Brain microvascular endothelial cell (primary cell): ENCODE results near the gene SKOR1.

Experiments used
- DNase-seq: peaks from one replicate; pipeline ENCODE4 v3.0.0-alpha.2; 2020
- H3K27ac ChIP-seq: fragments of 250-450 bp; sonication (Bioruptor Pico); 2 replicates; pipeline ENCODE4 v1.5.1; 2020; ENCODE audit warnings: mild to moderate bottlenecking, moderate library complexity
- H3K27me3 ChIP-seq: fragments of 250-450 bp; sonication (Bioruptor Pico); replicated peaks from 2 replicates; pipeline ENCODE4 v1.5.1; 2020; ENCODE audit warnings: mild to moderate bottlenecking
- H3K36me3 ChIP-seq: fragments of 250-450 bp; sonication (Bioruptor Pico); replicated peaks from 2 replicates; pipeline ENCODE4 v1.5.1; 2020; ENCODE audit warnings: mild to moderate bottlenecking
- H3K4me3 ChIP-seq: 2 replicates; pipeline ENCODE4 v1.5.1; 2011; ENCODE audit warnings: low read depth, mild to moderate bottlenecking, control low read depth, low read length, moderate library complexity
- CTCF ChIP-seq: IDR thresholded peaks from 2 replicates; pipeline ENCODE4 v1.5.1; 2011; ENCODE audit warnings: low read depth, mild to moderate bottlenecking, moderate library complexity, low read length, control low read depth, inconsistent platforms; ENCODE audit errors: missing control alignments
- in situ Hi-C: cut with HindIII; loops from 2 replicates; pipeline ENCODE4 v1.10.0; 2017; ENCODE audit warnings: low sequenced_read_pairs, low pct_ligation_motif_present

The SKOR1 gene

GRCh38 chr15:67784090-67784781 is 41.1 kb upstream of the SKOR1 start:
- Histone ChIP-seq H3K4me3 (no peak overlapping the region), H3K36me3 (no peaks in the 10 kb centered on the region), H3K27me3 (no peaks in the 10 kb centered on the region), H3K27ac (no peak overlapping the region)
- no peak for TF ChIP-seq CTCF
- no peak for DNase-seq
- in situ Hi-C loops = no loop called here

DNA sequence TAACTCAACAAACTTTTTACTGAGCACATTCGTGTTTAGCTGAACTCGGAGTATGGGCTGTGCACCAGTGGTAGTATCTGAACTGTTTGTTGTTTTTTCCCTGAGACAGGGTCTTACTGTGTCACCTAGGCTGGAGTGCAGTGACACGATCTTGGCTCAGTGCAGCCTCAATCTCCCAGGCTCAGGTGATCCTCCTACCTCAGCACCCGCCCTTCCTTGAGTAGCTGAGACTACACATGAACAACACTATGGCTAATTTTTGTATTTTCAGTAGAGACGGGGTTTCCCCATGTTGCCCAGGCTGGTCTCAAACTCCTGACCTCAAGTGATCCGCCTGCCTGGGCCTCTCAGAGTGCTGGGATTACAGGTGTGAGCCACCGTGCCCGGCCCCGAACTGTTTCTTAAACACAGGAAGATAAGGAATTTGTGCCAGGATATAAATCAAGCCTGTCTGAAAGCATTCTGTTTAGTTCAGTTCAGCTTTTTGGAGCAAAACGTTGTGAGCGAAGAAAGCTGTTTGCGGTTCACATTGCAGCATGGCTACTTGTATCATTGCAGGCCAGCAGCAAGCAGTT is 40.4 kb upstream of the SKOR1 start:
- in situ Hi-C loops = no loop called here
- Histone ChIP-seq H3K27me3 (no peaks in the 10 kb centered on the region), H3K36me3 (no peaks in the 10 kb centered on the region), H3K27ac (no peak overlapping the region), H3K4me3 (no peak overlapping the region)
- TF ChIP-seq CTCF = no peak
- no peak for DNase-seq

DNA sequence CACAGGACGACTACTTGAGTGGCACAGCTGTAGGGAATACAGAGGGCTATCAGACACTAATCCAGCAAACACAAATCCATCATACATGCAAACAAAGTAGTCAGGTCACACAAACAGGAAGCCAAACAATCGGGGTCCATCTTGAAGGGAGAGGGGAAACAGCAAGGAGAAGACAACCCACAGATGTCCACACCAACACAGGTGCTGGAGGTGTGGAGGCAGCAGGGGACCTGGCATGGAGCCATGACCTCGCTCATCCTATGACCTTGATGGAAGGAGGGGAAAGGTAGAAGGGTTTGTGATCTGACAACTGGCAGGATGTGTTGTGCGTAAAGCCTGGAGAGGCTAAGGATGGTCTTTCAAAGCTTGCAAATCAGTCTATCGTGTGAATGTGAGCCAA is 39.9 kb upstream of the SKOR1 start:
- no peaks in the 10 kb centered on the region for H3K36me3 ChIP-seq
- H3K27ac ChIP-seq = no peak overlapping the region
- DNase-seq = no peak
- no peak overlapping the region for H3K4me3 ChIP-seq
- in situ Hi-C loops = no loop called here
- TF ChIP-seq CTCF = no peak
- H3K27me3 ChIP-seq = no peaks in the 10 kb centered on the region

DNA sequence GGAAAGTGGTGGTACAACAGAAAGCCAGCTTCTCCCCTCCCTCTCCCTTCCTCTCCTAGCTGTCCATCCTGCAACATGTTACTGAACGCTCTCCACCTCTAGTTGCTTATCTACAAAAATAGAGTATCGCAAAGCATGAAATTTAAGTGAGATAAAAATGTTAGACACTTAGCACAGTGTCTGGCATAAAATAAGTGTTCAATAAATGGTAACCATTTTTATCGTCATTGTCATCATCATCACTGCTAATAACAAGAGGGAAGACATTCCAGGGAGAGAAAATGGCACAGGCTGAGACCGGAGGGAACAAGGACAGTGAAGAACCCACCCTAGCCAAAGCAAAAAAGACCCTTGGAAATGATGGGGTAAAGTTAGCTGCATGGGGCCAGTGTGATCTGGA is 38.7 kb upstream of the SKOR1 start:
- no peak for TF ChIP-seq CTCF
- Histone ChIP-seq H3K4me3 (no peak overlapping the region), H3K27me3 (no peaks in the 10 kb centered on the region), H3K27ac (no peak overlapping the region), H3K36me3 (no peaks in the 10 kb centered on the region)
- DNase-seq = no peak
- in situ Hi-C loops = no loop called here

DNA sequence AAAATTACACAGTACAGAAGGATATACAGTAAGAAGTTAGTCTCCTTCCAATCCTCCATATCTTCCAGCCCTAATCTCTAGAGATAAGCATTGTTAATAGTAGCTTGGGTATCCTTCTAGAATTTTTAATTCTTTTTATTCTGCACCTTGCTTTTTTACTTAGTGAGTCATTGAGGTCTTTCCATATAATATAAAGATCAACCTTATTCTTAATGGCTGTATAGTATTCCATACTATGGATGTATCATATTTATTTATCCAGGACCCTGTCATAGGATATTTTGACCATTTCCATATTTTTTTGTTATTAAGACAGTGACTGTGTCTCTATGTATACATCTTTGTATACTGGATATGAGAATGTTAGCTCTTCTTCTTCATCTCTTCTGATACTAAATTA is 36.3 kb upstream of the SKOR1 start:
- in situ Hi-C loops = no loop called here
- Histone ChIP-seq H3K4me3 (no peak overlapping the region), H3K27ac (no peak overlapping the region), H3K27me3 (no peaks in the 10 kb centered on the region), H3K36me3 (no peaks in the 10 kb centered on the region)
- DNase-seq = no peak
- no peak for TF ChIP-seq CTCF

GRCh38 chr15:67790610-67791319 is 34.5 kb upstream of the SKOR1 start:
- no peak overlapping the region for H3K27ac ChIP-seq
- in situ Hi-C loops = no loop called here
- TF ChIP-seq CTCF = no peak
- DNase-seq = no peak
- no peak overlapping the region for H3K4me3 ChIP-seq
- no peaks in the 10 kb centered on the region for H3K27me3 ChIP-seq
- no peaks in the 10 kb centered on the region for H3K36me3 ChIP-seq
